ENCODE measurements around the gene PTBP1.

Gene PTBP1

GRCh38 chr19:858868-859843 is 61.9 kb downstream of the PTBP1 start, which contains the start of gene CFD:
TSS of gene CFD (plus strand) at chr19:859664. CDS start at chr19:859690, 26 bp downstream.
- no peak for DNase-seq

DNA sequence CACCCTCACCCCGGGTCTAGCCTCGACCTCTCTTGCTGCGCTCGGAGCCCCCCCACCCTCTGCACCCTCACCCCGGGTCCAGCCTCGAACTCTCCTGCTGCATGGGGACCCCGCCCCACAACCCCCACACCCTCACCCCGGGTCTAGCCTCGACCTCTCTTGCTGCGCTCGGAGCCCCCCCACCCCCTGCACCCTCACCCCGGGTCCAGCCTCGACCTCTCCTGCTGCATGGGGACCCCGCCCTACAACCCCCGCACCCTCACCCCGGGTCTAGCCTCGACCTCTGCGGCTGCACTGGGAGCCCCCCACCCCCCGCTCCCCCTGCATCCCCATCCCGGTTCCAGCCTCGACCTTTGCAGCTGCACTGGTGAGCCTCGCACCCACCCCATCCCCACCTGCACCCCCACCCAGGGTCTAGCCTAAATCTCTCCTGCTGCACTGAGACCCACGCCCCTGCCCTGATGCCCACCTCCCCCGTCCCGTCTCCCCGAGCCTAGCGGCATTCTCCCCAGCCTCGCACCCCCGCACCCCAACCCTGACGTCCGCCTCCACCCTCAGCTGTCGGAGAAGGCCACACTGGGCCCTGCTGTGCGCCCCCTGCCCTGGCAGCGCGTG is 64.0 kb downstream of the PTBP1 start:
- DNase-seq, result no peak

Data from activated CD4-positive, alpha-beta T cell treated with anti-CD3 and anti-CD28 coated beads, Interleukin-2, amount 50 U/mL, for 48 hours (primary cell).